GM12878 (cell line): ENCODE data around the gene EIF2B4. TPM values are rescaled to one million over a fixed set of nuclear protein-coding genes. Genes with fewer than 3 reads are reported as not detected.

Experiments
- BMI1 ChIP-seq: fragments of 450-650 bp; IDR thresholded peaks from 2 replicates; pipeline ENCODE4 v1.6.1; 2016; ENCODE audit warnings: mild to moderate bottlenecking, moderate library complexity, borderline replicate concordance
- CREB1 ChIP-seq: IDR thresholded peaks from 2 replicates; pipeline ENCODE4 v1.6.1; 2012; ENCODE audit warnings: low read depth, mild to moderate bottlenecking, inconsistent platforms
- JUND ChIP-seq: IDR thresholded peaks from 2 replicates; pipeline ENCODE4 v1.6.1; 2012; ENCODE audit warnings: low read depth, mild to moderate bottlenecking, low read length, improper control_type of control experiment, moderate library complexity
- KAT2A ChIP-seq: conservative IDR thresholded peaks from 2 replicates; pipeline ENCODE4 v1.6.1; 2011; ENCODE audit warnings: low read depth, low read length; ENCODE audit not compliant: control insufficient read depth
- MXI1 ChIP-seq: fragments of 150-350 bp; IDR thresholded peaks from 2 replicates; pipeline ENCODE4 v1.6.1; 2011; ENCODE audit warnings: low read depth, mild to moderate bottlenecking, inconsistent platforms, low read length, improper control_type of control experiment
- MYB ChIP-seq: fragments of 150-350 bp; IDR thresholded peaks from 2 replicates; pipeline ENCODE4 v1.6.1; 2014; ENCODE audit warnings: mild to moderate bottlenecking, low read depth, low read length, borderline replicate concordance
- NFXL1 ChIP-seq: fragments of 450-650 bp; IDR thresholded peaks from 2 replicates; pipeline ENCODE4 v1.6.1; 2017; ENCODE audit warnings: antibody characterized with exemption, mild to moderate bottlenecking, borderline replicate concordance
- RB1 ChIP-seq: fragments of 450-650 bp; formaldehyde crosslinking; IDR thresholded peaks from 2 replicates; pipeline ENCODE4 v1.6.1; 2017; ENCODE audit warnings: mild to moderate bottlenecking, borderline replicate concordance
- RFX5 ChIP-seq: IDR thresholded peaks from 2 replicates; pipeline ENCODE4 v1.6.1; 2011; ENCODE audit warnings: low read depth, low read length, improper control_type of control experiment
- RUNX3 ChIP-seq: IDR thresholded peaks from 2 replicates; pipeline ENCODE4 v1.6.1; 2012; ENCODE audit warnings: low read length, inconsistent platforms
- SREBF1 ChIP-seq: IDR thresholded peaks from 2 replicates; pipeline ENCODE4 v1.6.1; 2012; ENCODE audit warnings: mild to moderate bottlenecking, low read length
- TCF12 ChIP-seq: IDR thresholded peaks from 2 replicates; pipeline ENCODE4 v1.6.1; 2011; ENCODE audit warnings: low read depth, mild to moderate bottlenecking, low read length
- YY1 ChIP-seq: IDR thresholded peaks from 2 replicates; pipeline ENCODE4 v1.6.1; 2011; ENCODE audit warnings: low read depth, mild to moderate bottlenecking, low read length
- ZNF274 ChIP-seq: IDR thresholded peaks from one replicate; pipeline ENCODE4 v1.8.0; 2011; ENCODE audit not compliant: insufficient read length, insufficient read depth
- ZNF622 ChIP-seq: fragments of 450-650 bp; IDR thresholded peaks from 2 replicates; pipeline ENCODE4 v1.6.1; 2017; ENCODE audit warnings: mild to moderate bottlenecking, inconsistent platforms
- polyA plus RNA-seq, 11 experiments: library from polyadenylated mRNA; depleted of rRNA in 4 of 11; unstranded in 6 of 11; stranded (reverse) in 5 of 11; fragments of >200 nt; fragmentation: Nextera tagmentation in 4 of 11; fragmentation: Illumina TruSeq in 1 of 11; extraction: Ambion mirVana in 4 of 11; extraction: Trizol in 1 of 11; gene quantifications; 1 replicate in 1 of 11; 2 replicates in 10 of 11; pipeline versions ENCODE4 v1.2.1 to v1.2.3, GENCODE V29; 2011 to 2016; ENCODE audit warnings: inconsistent platforms in 2 of 11, missing spikeins in 2 of 11, low read depth in 1 of 11
- total RNA-seq, 4 experiments: library from RNA; depleted of rRNA in 3 of 4; stranded (reverse); fragments of >200 nt in 3 of 4; fragmentation: Illumina TruSeq in 1 of 4; extraction: Trizol in 1 of 4; gene quantifications; 2 replicates each; pipeline versions ENCODE4 v1.2.1 to v1.2.3, GENCODE V29; 2013 to 2021
- TF ChIP-seq, protein P1 (sequence below): fragments of 450-650 bp; IDR thresholded peaks from 2 replicates; pipeline ENCODE4 v1.6.1; 2016; ENCODE audit warnings: mild to moderate bottlenecking, moderate library complexity, borderline replicate concordance
- TF ChIP-seq, protein P2 (sequence below): fragments of 450-650 bp; IDR thresholded peaks from 2 replicates; pipeline ENCODE4 v1.6.1; 2017; ENCODE audit warnings: low read depth, mild to moderate bottlenecking, moderate library complexity
- TF ChIP-seq, protein P3 (sequence below): fragments of 150-350 bp; IDR thresholded peaks from 2 replicates; pipeline ENCODE4 v1.6.1; 2014; ENCODE audit warnings: mild to moderate bottlenecking, low read depth, low read length
- TF ChIP-seq, protein P4 (sequence below): fragments of 450-650 bp; IDR thresholded peaks from 2 replicates; pipeline ENCODE4 v1.6.1; 2017; ENCODE audit warnings: mild to moderate bottlenecking, moderate library complexity

EIF2B4 gene
- total and polyA plus RNA-seq, 10 of the 15 experiments (the other 5 are each of a cell fraction or from before 2014, with no cell fraction given): 13.4 to 53.9 (median 27.5) TPM

DNA sequence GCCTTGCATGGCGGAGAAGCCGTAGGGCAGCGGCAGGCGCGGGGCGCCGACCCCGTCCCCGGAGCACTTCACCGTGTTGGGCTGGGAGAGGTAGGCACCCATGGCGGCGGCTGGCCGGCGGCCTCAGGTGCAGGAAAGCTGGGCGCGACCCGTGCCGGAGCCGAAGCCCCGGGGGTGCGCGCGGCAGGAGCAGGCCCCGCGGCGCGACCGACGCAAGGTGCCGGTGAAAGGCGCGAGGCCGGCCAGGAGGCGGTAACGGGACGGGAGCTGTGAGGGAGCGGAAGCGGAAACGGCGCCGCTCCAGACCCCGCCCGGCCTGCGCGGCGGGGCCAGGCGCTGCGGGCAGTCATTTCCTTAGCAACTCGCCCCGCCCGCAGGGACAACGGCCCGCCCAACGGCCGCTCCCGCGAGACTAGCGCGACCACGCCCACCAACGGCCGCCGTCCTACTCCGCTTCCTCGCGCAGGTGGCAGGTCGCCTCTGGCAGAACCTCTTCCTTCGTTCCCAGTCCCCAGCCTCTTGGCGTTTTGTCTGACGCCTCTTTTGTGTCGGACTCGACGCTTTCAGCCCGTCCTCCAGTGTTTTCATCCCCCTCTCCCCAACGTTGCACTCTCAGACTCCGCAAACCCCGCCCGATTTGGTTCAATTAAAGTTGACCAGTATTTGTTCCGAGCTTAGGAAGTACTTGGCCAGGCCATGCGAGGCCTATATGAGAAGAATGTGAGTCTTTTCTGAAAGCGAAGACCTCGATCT, 39.4 kb upstream of the EIF2B4 start, which contains the start of gene PPM1G (continued):
- TF ChIP-seq, protein P1, sequence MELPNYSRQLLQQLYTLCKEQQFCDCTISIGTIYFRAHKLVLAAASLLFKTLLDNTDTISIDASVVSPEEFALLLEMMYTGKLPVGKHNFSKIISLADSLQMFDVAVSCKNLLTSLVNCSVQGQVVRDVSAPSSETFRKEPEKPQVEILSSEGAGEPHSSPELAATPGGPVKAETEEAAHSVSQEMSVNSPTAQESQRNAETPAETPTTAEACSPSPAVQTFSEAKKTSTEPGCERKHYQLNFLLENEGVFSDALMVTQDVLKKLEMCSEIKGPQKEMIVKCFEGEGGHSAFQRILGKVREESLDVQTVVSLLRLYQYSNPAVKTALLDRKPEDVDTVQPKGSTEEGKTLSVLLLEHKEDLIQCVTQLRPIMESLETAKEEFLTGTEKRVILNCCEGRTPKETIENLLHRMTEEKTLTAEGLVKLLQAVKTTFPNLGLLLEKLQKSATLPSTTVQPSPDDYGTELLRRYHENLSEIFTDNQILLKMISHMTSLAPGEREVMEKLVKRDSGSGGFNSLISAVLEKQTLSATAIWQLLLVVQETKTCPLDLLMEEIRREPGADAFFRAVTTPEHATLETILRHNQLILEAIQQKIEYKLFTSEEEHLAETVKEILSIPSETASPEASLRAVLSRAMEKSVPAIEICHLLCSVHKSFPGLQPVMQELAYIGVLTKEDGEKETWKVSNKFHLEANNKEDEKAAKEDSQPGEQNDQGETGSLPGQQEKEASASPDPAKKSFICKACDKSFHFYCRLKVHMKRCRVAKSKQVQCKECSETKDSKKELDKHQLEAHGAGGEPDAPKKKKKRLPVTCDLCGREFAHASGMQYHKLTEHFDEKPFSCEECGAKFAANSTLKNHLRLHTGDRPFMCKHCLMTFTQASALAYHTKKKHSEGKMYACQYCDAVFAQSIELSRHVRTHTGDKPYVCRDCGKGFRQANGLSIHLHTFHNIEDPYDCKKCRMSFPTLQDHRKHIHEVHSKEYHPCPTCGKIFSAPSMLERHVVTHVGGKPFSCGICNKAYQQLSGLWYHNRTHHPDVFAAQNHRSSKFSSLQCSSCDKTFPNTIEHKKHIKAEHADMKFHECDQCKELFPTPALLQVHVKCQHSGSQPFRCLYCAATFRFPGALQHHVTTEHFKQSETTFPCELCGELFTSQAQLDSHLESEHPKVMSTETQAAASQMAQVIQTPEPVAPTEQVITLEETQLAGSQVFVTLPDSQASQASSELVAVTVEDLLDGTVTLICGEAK: peak; percentile 68; the same call in 1 of the 2 replicates
- TF ChIP-seq MYB (peak; percentile 46; the same call in 1 of the 2 replicates), RUNX3 (0 out of 2 replicates have a peak, but pooled peaks have one; percentile 36), ZNF622 (no peak), KAT2A (no peak), RB1 (peak; percentile 76; the same call in 1 of the 2 replicates), ZNF274 (no peak), YY1 (peak; percentile 68; the same call in 1 of the 2 replicates), TCF12 (peak; percentile 74; the same call in 1 of the 2 replicates), JUND (no peak), MXI1 (peak; percentile 79), RFX5 (peak; percentile 67; the same call in 1 of the 2 replicates), CREB1 (peak; percentile 50; the same call in 1 of the 2 replicates), SREBF1 (no peak), BMI1 (no peak), NFXL1 (no peak)
- TF ChIP-seq, protein P2, sequence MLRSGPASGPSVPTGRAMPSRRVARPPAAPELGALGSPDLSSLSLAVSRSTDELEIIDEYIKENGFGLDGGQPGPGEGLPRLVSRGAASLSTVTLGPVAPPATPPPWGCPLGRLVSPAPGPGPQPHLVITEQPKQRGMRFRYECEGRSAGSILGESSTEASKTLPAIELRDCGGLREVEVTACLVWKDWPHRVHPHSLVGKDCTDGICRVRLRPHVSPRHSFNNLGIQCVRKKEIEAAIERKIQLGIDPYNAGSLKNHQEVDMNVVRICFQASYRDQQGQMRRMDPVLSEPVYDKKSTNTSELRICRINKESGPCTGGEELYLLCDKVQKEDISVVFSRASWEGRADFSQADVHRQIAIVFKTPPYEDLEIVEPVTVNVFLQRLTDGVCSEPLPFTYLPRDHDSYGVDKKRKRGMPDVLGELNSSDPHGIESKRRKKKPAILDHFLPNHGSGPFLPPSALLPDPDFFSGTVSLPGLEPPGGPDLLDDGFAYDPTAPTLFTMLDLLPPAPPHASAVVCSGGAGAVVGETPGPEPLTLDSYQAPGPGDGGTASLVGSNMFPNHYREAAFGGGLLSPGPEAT: peak; percentile 55; the same call in 1 of the 2 replicates
- TF ChIP-seq, protein P3, sequence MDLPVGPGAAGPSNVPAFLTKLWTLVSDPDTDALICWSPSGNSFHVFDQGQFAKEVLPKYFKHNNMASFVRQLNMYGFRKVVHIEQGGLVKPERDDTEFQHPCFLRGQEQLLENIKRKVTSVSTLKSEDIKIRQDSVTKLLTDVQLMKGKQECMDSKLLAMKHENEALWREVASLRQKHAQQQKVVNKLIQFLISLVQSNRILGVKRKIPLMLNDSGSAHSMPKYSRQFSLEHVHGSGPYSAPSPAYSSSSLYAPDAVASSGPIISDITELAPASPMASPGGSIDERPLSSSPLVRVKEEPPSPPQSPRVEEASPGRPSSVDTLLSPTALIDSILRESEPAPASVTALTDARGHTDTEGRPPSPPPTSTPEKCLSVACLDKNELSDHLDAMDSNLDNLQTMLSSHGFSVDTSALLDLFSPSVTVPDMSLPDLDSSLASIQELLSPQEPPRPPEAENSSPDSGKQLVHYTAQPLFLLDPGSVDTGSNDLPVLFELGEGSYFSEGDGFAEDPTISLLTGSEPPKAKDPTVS: no peak
- TF ChIP-seq, protein P4, sequence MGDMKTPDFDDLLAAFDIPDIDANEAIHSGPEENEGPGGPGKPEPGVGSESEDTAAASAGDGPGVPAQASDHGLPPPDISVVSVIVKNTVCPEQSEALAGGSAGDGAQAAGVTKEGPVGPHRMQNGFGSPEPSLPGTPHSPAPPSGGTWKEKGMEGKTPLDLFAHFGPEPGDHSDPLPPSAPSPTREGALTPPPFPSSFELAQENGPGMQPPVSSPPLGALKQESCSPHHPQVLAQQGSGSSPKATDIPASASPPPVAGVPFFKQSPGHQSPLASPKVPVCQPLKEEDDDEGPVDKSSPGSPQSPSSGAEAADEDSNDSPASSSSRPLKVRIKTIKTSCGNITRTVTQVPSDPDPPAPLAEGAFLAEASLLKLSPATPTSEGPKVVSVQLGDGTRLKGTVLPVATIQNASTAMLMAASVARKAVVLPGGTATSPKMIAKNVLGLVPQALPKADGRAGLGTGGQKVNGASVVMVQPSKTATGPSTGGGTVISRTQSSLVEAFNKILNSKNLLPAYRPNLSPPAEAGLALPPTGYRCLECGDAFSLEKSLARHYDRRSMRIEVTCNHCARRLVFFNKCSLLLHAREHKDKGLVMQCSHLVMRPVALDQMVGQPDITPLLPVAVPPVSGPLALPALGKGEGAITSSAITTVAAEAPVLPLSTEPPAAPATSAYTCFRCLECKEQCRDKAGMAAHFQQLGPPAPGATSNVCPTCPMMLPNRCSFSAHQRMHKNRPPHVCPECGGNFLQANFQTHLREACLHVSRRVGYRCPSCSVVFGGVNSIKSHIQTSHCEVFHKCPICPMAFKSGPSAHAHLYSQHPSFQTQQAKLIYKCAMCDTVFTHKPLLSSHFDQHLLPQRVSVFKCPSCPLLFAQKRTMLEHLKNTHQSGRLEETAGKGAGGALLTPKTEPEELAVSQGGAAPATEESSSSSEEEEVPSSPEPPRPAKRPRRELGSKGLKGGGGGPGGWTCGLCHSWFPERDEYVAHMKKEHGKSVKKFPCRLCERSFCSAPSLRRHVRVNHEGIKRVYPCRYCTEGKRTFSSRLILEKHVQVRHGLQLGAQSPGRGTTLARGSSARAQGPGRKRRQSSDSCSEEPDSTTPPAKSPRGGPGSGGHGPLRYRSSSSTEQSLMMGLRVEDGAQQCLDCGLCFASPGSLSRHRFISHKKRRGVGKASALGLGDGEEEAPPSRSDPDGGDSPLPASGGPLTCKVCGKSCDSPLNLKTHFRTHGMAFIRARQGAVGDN: peak; percentile 93
